GM18868 (cell line): ENCODE data around the gene LDB3.

Experiments used
- ATAC-seq: cut with Tn5 transposase; IDR thresholded peaks from one replicate; pipeline ENCODE4 v1.9.1; 2021; ENCODE audit warnings: mild to moderate bottlenecking, moderate library complexity; ENCODE audit not compliant: unreplicated experiment

Gene LDB3

GRCh38 chr10:86650151-86650550, 18.2 kb upstream of the LDB3 start:
- no peak for ATAC-seq

GRCh38 chr10:86651021-86651471, 17.3 kb upstream of the LDB3 start:
- no peak for ATAC-seq

DNA sequence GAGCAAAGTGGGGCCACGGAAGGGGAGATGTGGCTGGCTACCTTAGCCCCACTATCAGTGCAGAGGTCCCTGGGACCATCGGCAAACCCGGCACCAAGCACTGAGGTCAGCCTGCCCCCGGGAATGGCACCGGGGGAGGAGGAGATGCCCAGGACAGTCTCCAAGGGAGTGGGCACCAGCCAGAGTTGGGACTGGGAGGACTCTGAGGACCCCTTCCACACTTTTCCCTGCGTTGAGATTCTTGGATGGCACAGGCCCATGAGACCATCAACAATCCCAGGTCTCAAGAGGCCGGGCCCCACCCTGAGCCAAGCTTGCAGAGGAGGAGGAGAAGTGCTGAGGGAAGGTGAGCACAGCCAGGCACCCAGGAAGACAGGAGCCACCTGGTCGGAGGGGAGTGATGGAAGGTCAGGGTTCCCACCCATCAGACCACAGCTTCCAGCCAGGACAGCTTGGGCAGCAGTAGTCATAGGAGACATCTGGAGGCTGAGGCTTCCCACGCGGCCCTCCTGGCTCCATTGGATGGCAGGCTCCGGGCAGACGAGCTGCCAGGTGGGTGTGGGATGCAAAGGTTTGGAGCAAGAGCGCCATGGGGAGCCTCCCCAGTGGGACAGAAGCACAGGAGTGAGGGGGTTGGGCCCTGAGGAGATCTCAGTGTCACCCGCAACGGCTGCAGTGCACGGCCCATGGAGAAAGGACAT, 16.5 kb upstream of the LDB3 start:
- no peak for ATAC-seq

DNA sequence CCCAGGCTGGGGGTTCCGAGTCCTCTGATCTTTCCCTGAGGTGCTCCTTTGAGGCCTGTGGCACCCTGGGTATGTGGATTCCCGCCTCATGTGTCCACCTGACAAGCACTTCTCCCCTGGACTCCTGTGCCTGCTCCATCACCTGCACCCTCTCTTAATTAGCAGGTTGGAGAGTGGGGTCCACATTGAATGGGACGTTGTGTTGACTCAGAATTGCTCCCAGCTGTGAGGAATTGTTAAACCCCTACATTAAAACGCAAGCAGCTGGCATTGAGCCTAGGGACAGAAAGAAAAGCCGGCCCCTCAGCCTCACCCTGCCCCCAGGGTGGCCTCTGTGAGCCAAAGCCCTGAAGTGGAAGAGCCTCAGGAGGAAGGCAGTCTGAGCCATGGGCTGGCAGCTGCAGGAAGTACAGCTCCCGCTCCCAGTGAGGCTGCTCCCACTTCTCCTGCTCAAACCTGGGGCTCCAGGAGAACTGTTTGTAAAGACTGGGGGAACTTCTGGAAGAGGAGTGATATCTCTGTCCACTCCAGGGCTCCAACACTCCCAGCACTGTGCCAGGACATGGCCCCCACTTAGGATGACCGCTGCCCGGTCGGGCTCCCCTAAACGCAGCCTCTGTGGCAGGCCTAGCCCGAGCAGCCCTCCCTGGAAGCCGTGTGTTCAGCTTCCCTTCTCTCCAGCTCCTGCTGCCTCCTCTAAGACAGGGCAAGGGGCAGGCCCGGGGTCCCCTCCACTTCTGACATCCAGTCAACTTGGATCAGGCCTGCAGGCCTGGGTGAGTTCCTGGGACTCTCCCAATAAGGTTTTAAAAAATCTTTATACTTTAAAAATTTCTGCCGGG, 15.7 kb upstream of the LDB3 start:
- ATAC-seq: no peak

DNA sequence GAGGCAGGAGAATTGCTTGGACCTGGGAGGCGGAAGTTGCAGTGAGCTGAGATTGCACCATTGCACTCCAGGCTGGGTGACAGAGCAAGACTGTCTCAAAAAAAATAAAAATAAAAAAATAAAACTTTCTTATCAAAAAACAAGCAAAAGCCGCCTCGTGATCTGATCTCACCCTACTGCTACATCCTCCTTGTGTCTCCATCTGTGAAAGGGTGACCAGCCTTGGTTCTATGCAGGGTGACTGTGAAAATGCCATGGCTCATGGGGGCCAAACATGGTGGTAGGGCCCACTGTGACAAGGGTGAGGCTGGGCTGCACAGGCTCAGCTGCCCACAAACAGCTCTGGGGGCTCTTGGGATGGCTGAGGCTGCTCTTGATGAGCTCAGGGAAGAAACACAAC, 14.9 kb upstream of the LDB3 start:
- no peak for ATAC-seq

- ATAC-seq: no peak
These were observed 14.3 kb upstream of the LDB3 start for GRCh38 chr10:86653987-86654386.

DNA sequence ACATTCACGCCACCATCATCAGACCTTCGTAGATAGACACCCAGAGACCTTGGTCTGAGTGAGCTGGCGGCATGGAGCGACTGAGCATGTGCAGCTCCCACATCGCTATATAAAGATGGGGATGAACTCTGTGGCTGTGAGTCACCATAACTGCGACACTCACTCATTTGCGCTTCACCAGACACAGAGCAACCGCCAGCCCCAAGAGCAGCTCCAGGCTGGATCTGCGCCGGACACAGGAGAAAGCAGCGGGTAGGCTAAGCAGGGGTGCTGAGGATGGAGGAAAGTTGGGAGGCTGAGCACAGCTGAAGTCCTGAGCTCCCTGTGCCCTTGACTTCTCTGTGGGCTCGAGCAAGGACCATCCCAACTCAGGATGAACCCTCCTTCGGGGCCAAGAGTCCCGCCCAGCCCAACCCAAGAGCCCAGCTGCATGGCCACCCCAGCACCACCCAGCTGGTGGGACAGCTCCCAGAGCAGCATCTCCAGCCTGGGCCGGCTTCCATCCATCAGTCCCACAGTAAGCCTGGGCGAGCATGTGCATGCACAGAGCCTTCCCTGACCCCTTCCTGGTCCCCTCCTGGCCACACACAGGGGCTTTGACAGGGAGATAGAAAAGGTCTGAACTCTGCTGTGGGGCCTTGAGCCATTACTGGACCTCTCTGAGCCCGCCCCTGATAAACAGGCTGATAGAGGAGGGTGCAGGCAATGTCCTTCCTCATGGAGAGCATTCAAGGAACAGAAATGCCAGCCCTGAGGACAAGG, 13.7 kb upstream of the LDB3 start, which contains the start of gene OPN4:
Gene OPN4 (plus strand): TSS at position 137 of the 762 bp plus-strand sequence. CDS start 237 bp downstream, at position 374.
- no peak for ATAC-seq

DNA sequence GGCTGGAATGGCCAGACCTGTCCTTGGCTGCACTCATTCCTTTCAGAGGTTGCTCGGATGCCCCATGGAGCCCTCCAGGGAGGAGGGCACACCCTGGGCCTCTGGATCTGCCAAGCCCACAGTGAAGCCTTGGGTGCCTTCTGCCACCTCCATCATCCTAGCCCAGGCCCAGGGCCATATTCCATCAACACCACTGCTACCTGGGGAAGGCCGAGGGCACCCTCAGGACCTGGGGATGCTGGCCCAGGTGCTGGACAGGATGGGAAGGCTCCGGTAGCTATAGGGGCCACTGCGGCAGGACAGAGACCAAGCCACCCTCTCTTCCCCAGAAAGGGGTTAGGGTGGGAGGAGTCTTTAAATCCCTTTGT, 13.2 kb upstream of the LDB3 start:
- no peak for ATAC-seq

- no peak for ATAC-seq
These were observed 12.7 kb upstream of the LDB3 start for GRCh38 chr10:86655596-86655995.

- no peak for ATAC-seq
These were observed 11.3 kb upstream of the LDB3 start for GRCh38 chr10:86657011-86657395.

DNA sequence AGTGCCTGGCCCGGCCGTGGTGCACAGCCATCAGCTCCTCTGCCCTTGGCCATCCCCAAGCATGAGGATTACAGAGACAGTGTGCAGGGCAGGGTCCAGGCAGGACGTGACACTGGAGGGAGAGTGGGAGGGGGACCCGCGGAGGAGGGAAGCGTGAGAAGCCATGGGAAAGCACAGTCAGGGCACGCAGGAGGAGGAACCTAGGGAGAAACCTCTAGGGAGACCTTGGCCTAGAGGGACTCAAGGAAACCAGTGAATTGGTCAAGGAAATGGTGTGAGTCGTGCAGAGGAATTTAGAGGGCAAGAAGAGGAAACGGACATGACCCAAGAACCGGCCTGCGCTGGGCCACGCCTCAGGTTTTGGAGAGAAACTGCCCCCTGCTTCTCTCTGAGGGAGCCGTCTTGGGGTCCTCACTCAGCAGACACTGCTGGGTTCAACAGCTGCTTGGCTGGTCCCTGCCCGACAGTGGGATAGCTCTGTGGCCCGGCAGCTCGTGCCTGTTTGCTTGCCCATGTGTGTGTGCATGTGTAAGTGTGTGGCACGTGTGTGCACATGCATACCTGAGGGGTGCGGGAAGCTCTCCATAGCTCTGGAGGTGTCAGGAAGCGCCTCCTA, 10.8 kb upstream of the LDB3 start:
- no peak for ATAC-seq

DNA sequence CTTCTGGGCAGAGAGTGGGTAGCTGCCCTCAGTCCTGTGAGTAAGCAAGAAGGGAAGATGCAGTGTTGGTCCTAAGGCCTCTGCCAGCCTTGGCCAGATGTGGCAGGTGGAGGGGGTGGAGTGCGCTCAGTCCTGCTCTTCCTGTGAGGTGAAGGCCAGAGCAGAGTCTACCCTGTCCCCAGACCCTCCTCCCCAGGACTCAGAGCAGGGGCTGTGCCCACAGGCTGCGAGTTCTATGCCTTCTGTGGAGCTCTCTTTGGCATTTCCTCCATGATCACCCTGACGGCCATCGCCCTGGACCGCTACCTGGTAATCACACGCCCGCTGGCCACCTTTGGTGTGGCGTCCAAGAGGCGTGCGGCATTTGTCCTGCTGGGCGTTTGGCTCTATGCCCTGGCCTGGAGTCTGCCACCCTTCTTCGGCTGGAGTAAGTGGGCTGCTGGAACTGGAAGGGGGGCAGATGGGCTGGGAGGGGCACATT, 10.0 kb upstream of the LDB3 start:
- no peak for ATAC-seq

GRCh38 chr10:86658751-86659150, 9.6 kb upstream of the LDB3 start:
- ATAC-seq: no peak

- no peak for ATAC-seq
These were observed 9.1 kb upstream of the LDB3 start for GRCh38 chr10:86659161-86659691.

DNA sequence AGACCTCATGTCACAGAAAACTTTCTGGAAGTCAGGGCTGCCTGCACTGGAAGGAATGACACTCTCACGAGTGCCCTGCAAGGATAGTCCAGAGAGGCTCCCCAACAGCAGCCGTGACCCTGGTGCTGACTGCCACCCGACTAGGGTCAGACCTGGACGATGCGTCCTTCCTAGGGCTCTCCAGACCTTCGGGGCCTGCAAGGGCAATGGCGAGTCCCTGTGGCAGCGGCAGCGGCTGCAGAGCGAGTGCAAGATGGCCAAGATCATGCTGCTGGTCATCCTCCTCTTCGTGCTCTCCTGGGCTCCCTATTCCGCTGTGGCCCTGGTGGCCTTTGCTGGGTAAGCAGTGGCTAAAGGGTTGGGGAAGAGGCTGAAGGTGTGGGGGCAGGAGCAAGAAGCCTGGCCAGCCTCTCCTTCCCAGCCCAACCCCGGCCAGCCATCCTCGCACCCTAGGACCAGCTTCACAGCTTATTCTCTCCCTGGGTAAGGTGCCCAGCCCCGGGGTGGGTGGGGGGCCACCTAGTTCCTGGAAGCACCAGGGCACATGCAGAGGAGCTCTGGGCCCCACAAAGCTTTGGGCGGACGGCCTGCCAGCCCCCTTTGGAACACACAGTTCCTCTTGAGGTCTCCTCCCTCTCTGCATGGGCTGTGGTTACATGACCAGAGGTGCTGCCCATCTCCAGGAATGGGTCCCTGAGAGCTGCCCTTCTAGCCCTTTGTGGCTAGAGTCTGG, 8.4 kb upstream of the LDB3 start:
- no peak for ATAC-seq

- ATAC-seq: no peak
These were observed 6.9 kb upstream of the LDB3 start for GRCh38 chr10:86661161-86662025.

DNA sequence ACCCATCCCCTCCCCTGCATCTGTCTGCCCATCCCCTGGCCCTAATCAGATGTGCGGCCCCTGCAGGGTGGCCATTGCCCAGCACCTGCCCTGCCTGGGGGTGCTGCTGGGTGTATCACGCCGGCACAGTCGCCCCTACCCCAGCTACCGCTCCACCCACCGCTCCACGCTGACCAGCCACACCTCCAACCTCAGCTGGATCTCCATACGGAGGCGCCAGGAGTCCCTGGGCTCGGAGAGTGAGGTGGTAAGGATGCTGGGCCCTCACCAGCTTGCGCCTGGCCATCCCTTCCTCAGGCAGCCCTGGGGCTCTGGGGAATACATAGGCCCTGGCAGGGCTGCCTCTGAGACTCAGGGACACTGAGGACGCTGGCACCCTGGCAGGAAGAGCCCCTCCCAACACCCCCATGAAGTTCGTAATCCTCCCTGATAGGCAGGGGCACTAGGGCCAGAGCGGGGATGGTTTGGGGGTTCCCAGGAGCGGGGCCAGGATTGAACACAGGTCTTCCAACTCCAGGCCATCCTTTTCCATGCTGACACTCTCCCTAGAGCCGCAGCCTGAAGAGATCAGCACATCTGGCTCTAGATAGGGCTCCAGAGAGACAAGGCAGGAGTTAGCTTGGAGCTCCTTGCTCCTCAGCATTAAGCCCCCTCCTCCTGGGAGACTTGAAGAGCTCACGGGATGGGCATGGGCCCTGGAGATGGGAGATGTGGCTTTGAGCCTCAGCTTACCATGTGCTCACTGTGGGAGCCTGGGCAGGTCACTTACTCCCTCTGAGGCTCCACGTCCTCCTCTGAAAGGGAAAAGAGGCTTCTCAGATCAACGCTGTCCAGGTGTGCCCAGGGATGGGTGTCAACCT, 5.9 kb upstream of the LDB3 start:
- no peak for ATAC-seq

GRCh38 chr10:86663046-86663345, 5.3 kb upstream of the LDB3 start:
- ATAC-seq: no peak
